Measurements from ENCODE around the gene NEURL1.

Gene NEURL1

DNA sequence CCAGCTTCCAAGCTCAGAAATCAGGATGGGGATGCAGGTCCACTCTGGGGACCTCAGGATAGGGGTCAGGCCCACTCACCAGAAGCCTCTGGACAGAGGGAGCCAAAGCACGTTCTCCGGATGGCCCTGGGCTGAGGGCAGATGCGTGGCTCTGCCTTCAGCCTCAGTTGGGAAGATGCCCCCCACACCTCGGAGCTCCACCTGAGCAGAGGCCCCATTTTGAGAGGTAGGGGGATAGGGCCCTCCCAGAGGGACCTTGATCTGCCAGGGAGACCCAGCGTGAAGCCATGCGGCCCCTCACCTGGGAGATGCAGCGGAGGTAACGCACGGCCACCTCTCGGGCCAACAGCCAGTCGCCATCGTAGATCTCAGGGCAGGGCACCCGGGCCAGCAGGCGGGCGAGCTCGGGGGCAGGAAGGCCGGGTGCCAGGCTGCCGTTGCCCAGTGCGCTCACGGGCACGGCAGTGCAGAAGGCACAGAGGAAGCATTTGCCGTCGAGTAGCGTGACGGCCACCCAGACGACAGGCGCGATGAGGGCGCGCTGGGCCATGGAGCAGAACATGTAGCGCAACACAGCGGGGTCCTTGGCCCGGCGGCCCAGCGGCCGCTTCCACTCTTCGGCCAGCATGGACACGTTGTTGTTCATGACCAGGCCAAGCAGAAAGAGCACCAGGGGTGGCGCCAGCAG, 35.5 kb upstream of the NEURL1 start:
- Histone ChIP-seq H3K27me3 (ENCODE audit: insufficient read depth, low read length, poor library complexity, severe bottlenecking) (no peaks in the 10 kb centered on the region), H3K9me2 (replicated peaks; ENCODE audit: low read depth, low read length) (no peaks in the 10 kb centered on the region), H3K36me3 (ENCODE audit: insufficient read depth, low read length) (no peaks in the 10 kb centered on the region), H3K4me2 (ENCODE audit: low read depth, low read length, poor library complexity, severe bottlenecking) (no peak overlapping the region), H3K9me3 (ENCODE audit: insufficient read depth, low read depth, low read length) (no peaks in the 10 kb centered on the region), H3K4me1 (ENCODE audit: insufficient read depth, low read length, poor library complexity, severe bottlenecking) (peaks cover 24% of the 10 kb centered on the region), H3F3A (ENCODE audit: low read depth) (no peaks in the 10 kb centered on the region), H4K20me1 (ENCODE audit: insufficient read depth, low read length, poor library complexity, severe bottlenecking) (no peaks in the 10 kb centered on the region), H2AFZ (ENCODE audit: low read length) (no peak overlapping the region), H3K9ac (ENCODE audit: low read depth, low read length, poor library complexity, severe bottlenecking) (no peak overlapping the region), H3K79me2 (ENCODE audit: insufficient read depth, low read length) (0 out of 2 replicates have a peak, but pooled peaks cover under 1% of the 10 kb centered on the region), H3K4me3 (ENCODE audit: low read length, poor library complexity, severe bottlenecking) (no peak overlapping the region)
- TF ChIP-seq EZH2phosphoT487 (IDR thresholded peaks at IDR 0.05; ENCODE audit: borderline replicate concordance): no peak
- TF ChIP-seq, protein P1, sequence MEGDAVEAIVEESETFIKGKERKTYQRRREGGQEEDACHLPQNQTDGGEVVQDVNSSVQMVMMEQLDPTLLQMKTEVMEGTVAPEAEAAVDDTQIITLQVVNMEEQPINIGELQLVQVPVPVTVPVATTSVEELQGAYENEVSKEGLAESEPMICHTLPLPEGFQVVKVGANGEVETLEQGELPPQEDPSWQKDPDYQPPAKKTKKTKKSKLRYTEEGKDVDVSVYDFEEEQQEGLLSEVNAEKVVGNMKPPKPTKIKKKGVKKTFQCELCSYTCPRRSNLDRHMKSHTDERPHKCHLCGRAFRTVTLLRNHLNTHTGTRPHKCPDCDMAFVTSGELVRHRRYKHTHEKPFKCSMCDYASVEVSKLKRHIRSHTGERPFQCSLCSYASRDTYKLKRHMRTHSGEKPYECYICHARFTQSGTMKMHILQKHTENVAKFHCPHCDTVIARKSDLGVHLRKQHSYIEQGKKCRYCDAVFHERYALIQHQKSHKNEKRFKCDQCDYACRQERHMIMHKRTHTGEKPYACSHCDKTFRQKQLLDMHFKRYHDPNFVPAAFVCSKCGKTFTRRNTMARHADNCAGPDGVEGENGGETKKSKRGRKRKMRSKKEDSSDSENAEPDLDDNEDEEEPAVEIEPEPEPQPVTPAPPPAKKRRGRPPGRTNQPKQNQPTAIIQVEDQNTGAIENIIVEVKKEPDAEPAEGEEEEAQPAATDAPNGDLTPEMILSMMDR (conservative IDR thresholded peaks at IDR 0.05; ENCODE audit: low read length): no peak

DNA sequence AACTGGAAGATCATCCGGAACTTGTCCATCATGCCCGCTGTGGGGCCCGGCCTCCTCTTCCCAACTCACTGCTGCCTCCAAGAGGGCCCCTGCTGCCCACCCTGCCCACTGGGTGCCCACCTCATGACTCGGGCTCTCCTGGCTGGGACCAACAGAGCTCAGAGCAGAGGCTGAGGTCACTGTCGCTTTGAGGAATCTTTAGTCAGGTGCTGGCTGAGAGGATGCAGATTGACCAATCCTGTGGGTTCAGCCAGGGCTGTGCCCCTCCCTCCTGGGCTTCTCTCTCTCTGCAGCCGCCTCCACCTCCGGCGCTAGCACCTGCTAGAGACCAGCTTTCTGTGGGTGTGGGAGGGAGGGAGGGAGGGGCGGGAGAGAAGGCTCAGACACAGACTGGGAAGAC, 34.8 kb upstream of the NEURL1 start, which contains the start of gene CALHM1:
Gene CALHM1, minus strand, starts transcription at position 181 of the 400 bp plus-strand sequence. Its CDS starts 149 bp downstream, at position 32.
- H3K9me2 ChIP-seq (replicated peaks; ENCODE audit: low read depth, low read length): no peaks in the 10 kb centered on the region
- H3K36me3 ChIP-seq (ENCODE audit: insufficient read depth, low read length): no peaks in the 10 kb centered on the region
- H3F3A ChIP-seq (ENCODE audit: low read depth): no peaks in the 10 kb centered on the region
- no peaks in the 10 kb centered on the region for H3K79me2 ChIP-seq (ENCODE audit: insufficient read depth, low read length)
- H4K20me1 ChIP-seq (ENCODE audit: insufficient read depth, low read length, poor library complexity, severe bottlenecking): no peaks in the 10 kb centered on the region
- no peak within 1 kb of the TSS for H3K4me2 ChIP-seq (ENCODE audit: low read depth, low read length, poor library complexity, severe bottlenecking)
- TF ChIP-seq, protein P1 (conservative IDR thresholded peaks at IDR 0.05; ENCODE audit: low read length): no peak
- TF ChIP-seq EZH2phosphoT487 (IDR thresholded peaks at IDR 0.05; ENCODE audit: borderline replicate concordance): no peak
- H3K9ac ChIP-seq (ENCODE audit: low read depth, low read length, poor library complexity, severe bottlenecking): peak within 1 kb of the TSS; percentile 14
- no peaks in the 10 kb centered on the region for H3K9me3 ChIP-seq (ENCODE audit: insufficient read depth, low read depth, low read length)
- no peaks in the 10 kb centered on the region for H3K27me3 ChIP-seq (ENCODE audit: insufficient read depth, low read length, poor library complexity, severe bottlenecking)
- H3K4me3 ChIP-seq (ENCODE audit: low read length, poor library complexity, severe bottlenecking): no peak within 1 kb of the TSS
- peaks cover 20% of the 10 kb centered on the region for H3K4me1 ChIP-seq (ENCODE audit: insufficient read depth, low read length, poor library complexity, severe bottlenecking)
- H2AFZ ChIP-seq (ENCODE audit: low read length): no peak within 1 kb of the TSS

DNA sequence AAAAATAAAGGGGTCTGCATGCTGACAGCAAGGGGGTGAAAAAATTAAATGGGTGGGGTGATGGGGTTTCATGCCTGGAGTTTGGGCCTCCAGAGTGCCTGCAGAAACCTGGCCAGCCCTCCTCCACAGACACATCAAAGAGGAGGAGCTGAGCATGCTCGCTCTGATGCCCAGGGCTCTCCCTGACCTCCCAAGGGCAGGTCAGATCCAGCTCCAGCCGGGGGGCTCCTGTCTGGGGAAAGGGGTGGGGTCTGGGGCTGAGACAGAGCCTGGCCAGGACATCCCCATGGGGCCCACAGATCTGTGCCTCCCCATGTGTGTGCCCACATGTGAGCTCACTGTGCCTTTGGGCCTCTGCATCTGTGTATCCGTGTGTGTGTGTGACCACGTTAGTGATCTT, 33.9 kb upstream of the NEURL1 start:
- no peaks in the 10 kb centered on the region for H3K36me3 ChIP-seq (ENCODE audit: insufficient read depth, low read length)
- H4K20me1 ChIP-seq (ENCODE audit: insufficient read depth, low read length, poor library complexity, severe bottlenecking): no peaks in the 10 kb centered on the region
- no peak overlapping the region for H2AFZ ChIP-seq (ENCODE audit: low read length)
- H3K27me3 ChIP-seq (ENCODE audit: insufficient read depth, low read length, poor library complexity, severe bottlenecking): no peaks in the 10 kb centered on the region
- no peaks in the 10 kb centered on the region for H3F3A ChIP-seq (ENCODE audit: low read depth)
- peak overlapping the region; percentile 14 for H3K9ac ChIP-seq (ENCODE audit: low read depth, low read length, poor library complexity, severe bottlenecking)
- H3K4me3 ChIP-seq (ENCODE audit: low read length, poor library complexity, severe bottlenecking): no peak overlapping the region
- no peak overlapping the region for H3K4me2 ChIP-seq (ENCODE audit: low read depth, low read length, poor library complexity, severe bottlenecking)
- H3K79me2 ChIP-seq (ENCODE audit: insufficient read depth, low read length): no peaks in the 10 kb centered on the region
- H3K9me3 ChIP-seq (ENCODE audit: insufficient read depth, low read depth, low read length): no peaks in the 10 kb centered on the region
- no peaks in the 10 kb centered on the region for H3K9me2 ChIP-seq (replicated peaks; ENCODE audit: low read depth, low read length)
- TF ChIP-seq, protein P1 (conservative IDR thresholded peaks at IDR 0.05; ENCODE audit: low read length): no peak
- TF ChIP-seq EZH2phosphoT487 (IDR thresholded peaks at IDR 0.05; ENCODE audit: borderline replicate concordance): no peak
- H3K4me1 ChIP-seq (ENCODE audit: insufficient read depth, low read length, poor library complexity, severe bottlenecking): peaks cover 14% of the 10 kb centered on the region
